GM20000 (cell line): ENCODE results near the gene CLMN.

Experiments
- DNase-seq: peaks from one replicate; pipeline ENCODE4 v3.0.0; 2012; ENCODE audit warnings: low spot score
- CTCF ChIP-seq: IDR thresholded peaks from 2 replicates; pipeline ENCODE4 v1.5.1; 2012; ENCODE audit warnings: mild to moderate bottlenecking, control low read depth; ENCODE audit errors: extremely low read depth, missing control alignments

The CLMN gene

GRCh38 chr14:95294834-95295599 is 24.7 kb downstream of the CLMN start:
- no peak for TF ChIP-seq CTCF
- DNase-seq = no peak

- DNase-seq = no peak
- no peak for TF ChIP-seq CTCF
These were observed 25.4 kb downstream of the CLMN start for GRCh38 chr14:95294320-95294719.

GRCh38 chr14:95293449-95293848 is 26.3 kb downstream of the CLMN start:
- no peak for DNase-seq
- TF ChIP-seq CTCF = no peak

- no peak for DNase-seq
These were observed 26.9 kb downstream of the CLMN start for GRCh38 chr14:95292660-95293425.

GRCh38 chr14:95291859-95292542 is 27.7 kb downstream of the CLMN start:
- TF ChIP-seq CTCF = no peak

More at GRCh38 chr14:95292660-95293425, 26.9 kb downstream of the CLMN start:
- no peak for TF ChIP-seq CTCF

GRCh38 chr14:95290871-95291431 is 28.8 kb downstream of the CLMN start:
- peak; percentile 47 for DNase-seq
- no peak for TF ChIP-seq CTCF

More at GRCh38 chr14:95291859-95292542, 27.7 kb downstream of the CLMN start:
- no peak for DNase-seq
